H9 (cell line): ENCODE results near the gene IER3. TPM values are rescaled to one million over a fixed set of nuclear protein-coding genes. Genes with fewer than 3 reads are reported as not detected.

Experiments used
- DNase-seq: peaks from one replicate; pipeline ENCODE4 v3.0.0-alpha.2; 2017
- H2AFZ ChIP-seq: one replicate; pipeline ENCODE4 v1.6.1; 2013; ENCODE audit warnings: mild to moderate bottlenecking, low read length, control low read depth, moderate library complexity
- H2AK5ac ChIP-seq: 2 replicates; pipeline ENCODE4 v1.6.1; 2013; ENCODE audit warnings: low read length, control low read depth, mixed read lengths; ENCODE audit not compliant: insufficient read length
- H2BK120ac ChIP-seq: one replicate; pipeline ENCODE4 v1.6.1; 2013; ENCODE audit warnings: low read depth, mild to moderate bottlenecking, low read length, control low read depth, inconsistent platforms; ENCODE audit not compliant: poor library complexity, severe bottlenecking
- H2BK12ac ChIP-seq: 2 replicates; pipeline ENCODE4 v1.6.1; 2013; ENCODE audit warnings: low read length, control low read depth, mixed read lengths, low read depth; ENCODE audit not compliant: insufficient read length
- H2BK15ac ChIP-seq: 2 replicates; pipeline ENCODE4 v1.6.1; 2013; ENCODE audit warnings: low read depth, low read length, control low read depth
- H2BK20ac ChIP-seq: one replicate; pipeline ENCODE4 v1.6.1; 2013; ENCODE audit warnings: low read depth, mild to moderate bottlenecking, low read length, control low read depth, inconsistent platforms; ENCODE audit not compliant: poor library complexity, severe bottlenecking
- H2BK5ac ChIP-seq: 2 replicates; pipeline ENCODE4 v1.6.1; 2013; ENCODE audit warnings: low read length, control low read depth, mixed read lengths; ENCODE audit not compliant: insufficient read length
- H3K14ac ChIP-seq: 2 replicates; pipeline ENCODE4 v1.6.1; 2013; ENCODE audit warnings: low read length, control low read depth; ENCODE audit not compliant: insufficient read depth
- H3K18ac ChIP-seq: 2 replicates; pipeline ENCODE4 v1.6.1; 2013; ENCODE audit warnings: low read depth, mild to moderate bottlenecking, mixed read lengths, low read length, control low read depth; ENCODE audit not compliant: insufficient read length
- H3K23ac ChIP-seq: 2 replicates; pipeline ENCODE4 v1.6.1; 2013; ENCODE audit warnings: low read length, control low read depth, mixed read lengths, low read depth; ENCODE audit not compliant: insufficient read length
- H3K23me2 ChIP-seq: 2 replicates; pipeline ENCODE4 v1.6.1; 2013; ENCODE audit warnings: low read depth, mild to moderate bottlenecking, mixed read lengths, low read length, control low read depth; ENCODE audit not compliant: insufficient read length, poor library complexity, severe bottlenecking
- H3K27ac ChIP-seq: 2 replicates; pipeline ENCODE4 v1.5.1; 2013; ENCODE audit warnings: low read length, control low read depth, mixed read lengths, low read depth; ENCODE audit not compliant: insufficient read length
- H3K27me3 ChIP-seq: 2 replicates; pipeline ENCODE4 v1.6.1; 2013; ENCODE audit warnings: low read length, control low read depth, inconsistent platforms; ENCODE audit not compliant: insufficient read depth
- H3K4ac ChIP-seq: 2 replicates; pipeline ENCODE4 v1.6.1; 2013; ENCODE audit warnings: low read depth, mild to moderate bottlenecking, control low read depth, inconsistent platforms, low read length, moderate library complexity
- H3K4me1 ChIP-seq: 2 replicates; pipeline ENCODE4 v1.6.1; 2013; ENCODE audit warnings: low read length, control low read depth, inconsistent platforms; ENCODE audit not compliant: insufficient read depth
- H3K4me2 ChIP-seq: 2 replicates; pipeline ENCODE4 v1.6.1; 2013; ENCODE audit warnings: low read length, control low read depth, mixed read lengths; ENCODE audit not compliant: insufficient read length, insufficient read depth
- H3K56ac ChIP-seq: 2 replicates; pipeline ENCODE4 v1.6.1; 2013; ENCODE audit warnings: low read depth, mild to moderate bottlenecking, mixed read lengths, low read length, control low read depth; ENCODE audit not compliant: insufficient read length
- H3K79me1 ChIP-seq: 2 replicates; pipeline ENCODE4 v1.6.1; 2013; ENCODE audit warnings: low read depth, mild to moderate bottlenecking, moderate library complexity, low read length, control low read depth, inconsistent platforms; ENCODE audit not compliant: insufficient read depth, poor library complexity, severe bottlenecking
- H3K79me2 ChIP-seq: 2 replicates; pipeline ENCODE4 v1.6.1; 2013; ENCODE audit warnings: low read length, control low read depth, inconsistent platforms; ENCODE audit not compliant: insufficient read depth
- H3K9ac ChIP-seq: 2 replicates; pipeline ENCODE4 v1.6.1; 2013; ENCODE audit warnings: low read length, control low read depth, mixed read lengths; ENCODE audit not compliant: insufficient read length; ENCODE audit errors: extremely low read depth
- H3K9me3 ChIP-seq: one replicate; pipeline ENCODE4 v1.6.1; 2013; ENCODE audit warnings: low read depth, low read length, inconsistent platforms; ENCODE audit not compliant: control insufficient read depth
- H3T11ph ChIP-seq: one replicate; pipeline ENCODE4 v1.6.1; 2013; ENCODE audit warnings: mild to moderate bottlenecking, low read length, control low read depth, inconsistent platforms
- H4K20me1 ChIP-seq: one replicate; pipeline ENCODE4 v1.6.1; 2013; ENCODE audit not compliant: control insufficient read depth, insufficient read length, insufficient read depth
- H4K5ac ChIP-seq: 2 replicates; pipeline ENCODE4 v1.6.1; 2013; ENCODE audit warnings: low read depth, mild to moderate bottlenecking, mixed read lengths, low read length, control low read depth; ENCODE audit not compliant: insufficient read length
- H4K8ac ChIP-seq: replicated peaks from 2 replicates; pipeline ENCODE4 v1.6.1; 2013; ENCODE audit warnings: low read length, control low read depth, mixed read lengths, low read depth; ENCODE audit not compliant: insufficient read length
- H4K91ac ChIP-seq: 2 replicates; pipeline ENCODE4 v1.6.1; 2013; ENCODE audit warnings: low read depth, mild to moderate bottlenecking, moderate library complexity, mixed read lengths, low read length, control low read depth; ENCODE audit not compliant: insufficient read length
- H3K27ac Mint-ChIP-seq, 3 experiments: 2 replicates in 2 of 3; 3 replicates in 1 of 3; pipeline ENCODE4 v1.8.0; 2020 to 2021; ENCODE audit warnings: mixed read lengths in 3 of 3, mild to moderate bottlenecking in 1 of 3, moderate library complexity in 1 of 3
- H3K27me3 Mint-ChIP-seq: 2 replicates; pipeline ENCODE4 v1.8.0; 2021; ENCODE audit warnings: low read depth, mild to moderate bottlenecking, moderate library complexity, mixed read lengths
- H3K36me3 Mint-ChIP-seq, 3 experiments: 2 replicates in 2 of 3; 3 replicates in 1 of 3; pipeline ENCODE4 v1.8.0; 2020 to 2021; ENCODE audit warnings: low read depth in 3 of 3, mixed read lengths in 3 of 3; ENCODE audit not compliant: insufficient read depth in 1 of 3
- H3K4me1 Mint-ChIP-seq, 2 experiments: 2 replicates each; pipeline ENCODE4 v1.8.0; 2020; ENCODE audit warnings: mixed read lengths in 2 of 2
- H3K4me3 Mint-ChIP-seq, 2 experiments: 2 replicates in 1 of 2; 3 replicates in 1 of 2; pipeline ENCODE4 v1.8.0; 2020 to 2021; ENCODE audit warnings: mild to moderate bottlenecking in 2 of 2, mixed read lengths in 2 of 2, moderate library complexity in 1 of 2
- H3K9me3 Mint-ChIP-seq, 2 experiments: 2 replicates in 1 of 2; 3 replicates in 1 of 2; pipeline ENCODE4 v1.8.0; 2020; ENCODE audit warnings: mild to moderate bottlenecking in 2 of 2, mixed read lengths in 2 of 2, moderate library complexity in 1 of 2
- WGBS: extraction: QIAGEN DNeasy Blood & Tissue Kit; methylation state at CpG from one replicate; pipeline ENCODE4 v1.1.7; 2013; ENCODE audit warnings: missing lambda C conversion rate, low lambda C conversion rate, mixed read lengths; ENCODE audit not compliant: insufficient read length; ENCODE audit errors: extremely low coverage; 5-methylcytosine and 5-hydroxymethylcytosine counted together
- total RNA-seq: library from RNA; stranded (reverse); gene quantifications from 2 replicates; pipeline ENCODE4 v1.2.1, GENCODE V29; 2021
- TF ChIP-seq, protein P1 (sequence below): fragments of 200-600 bp; sonication (generic); conservative IDR thresholded peaks from 3 replicates; pipeline ENCODE4 v1.8.0; 2021; ENCODE audit warnings: antibody characterized with exemption, mild to moderate bottlenecking

Gene IER3
- total RNA-seq, 1 experiment from 2014 or later: 43.5 TPM

DNA sequence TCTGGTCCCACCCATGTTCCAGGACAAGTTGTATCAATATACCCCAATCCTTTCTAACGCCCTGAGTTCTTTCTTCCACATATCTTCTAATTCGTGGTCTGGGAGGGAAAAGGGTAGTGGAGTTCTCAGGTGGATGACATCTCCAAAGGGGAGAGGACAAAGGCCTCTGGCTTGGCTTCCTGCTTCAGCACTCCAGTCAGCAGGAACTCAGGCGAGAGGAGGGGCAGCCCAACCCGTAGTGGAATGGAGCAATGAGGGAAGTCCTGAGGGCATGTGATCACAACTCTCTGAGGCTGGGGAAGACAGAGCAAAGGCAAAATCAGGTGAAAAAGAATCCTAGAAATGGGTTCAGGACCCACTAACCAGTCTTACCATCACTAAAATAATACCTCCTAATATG lies 44.0 kb downstream of the IER3 start:
- no CpG with 5 or more reads among the region's 4 CpGs for WGBS
- Histone ChIP-seq H4K8ac (no peak overlapping the region), H3K14ac (no peak overlapping the region), H3K4ac (no peak overlapping the region), H3K27me3 (no peaks in the 10 kb centered on the region), H3K23ac (no peak overlapping the region), H2BK5ac (no peak overlapping the region), H3K56ac (no peak overlapping the region), H3K9me3 (no peaks in the 10 kb centered on the region), H3K23me2 (no peaks in the 10 kb centered on the region), H2AK5ac (no peak overlapping the region), H2BK20ac (no peak overlapping the region), H3K79me2 (no peaks in the 10 kb centered on the region), H3K79me1 (no peaks in the 10 kb centered on the region), H3K9ac (no peak overlapping the region), H3K4me1 (0 out of 2 replicates have a peak, but pooled peaks cover 2% of the 10 kb centered on the region), H2BK12ac (no peak overlapping the region), H4K5ac (no peak overlapping the region), H3K18ac (no peak overlapping the region), H3K4me2 (no peak overlapping the region), H3T11ph (no peak overlapping the region), H2AFZ (no peak overlapping the region), H3K27ac (no peak overlapping the region), H4K91ac (no peak overlapping the region), H4K20me1 (no peaks in the 10 kb centered on the region), H2BK15ac (no peak overlapping the region), H2BK120ac (no peak overlapping the region)
- no peak overlapping the region for H3K4me3 Mint-ChIP-seq
- no peaks in the 10 kb centered on the region for H3K27me3 Mint-ChIP-seq
- TF ChIP-seq, protein P1, sequence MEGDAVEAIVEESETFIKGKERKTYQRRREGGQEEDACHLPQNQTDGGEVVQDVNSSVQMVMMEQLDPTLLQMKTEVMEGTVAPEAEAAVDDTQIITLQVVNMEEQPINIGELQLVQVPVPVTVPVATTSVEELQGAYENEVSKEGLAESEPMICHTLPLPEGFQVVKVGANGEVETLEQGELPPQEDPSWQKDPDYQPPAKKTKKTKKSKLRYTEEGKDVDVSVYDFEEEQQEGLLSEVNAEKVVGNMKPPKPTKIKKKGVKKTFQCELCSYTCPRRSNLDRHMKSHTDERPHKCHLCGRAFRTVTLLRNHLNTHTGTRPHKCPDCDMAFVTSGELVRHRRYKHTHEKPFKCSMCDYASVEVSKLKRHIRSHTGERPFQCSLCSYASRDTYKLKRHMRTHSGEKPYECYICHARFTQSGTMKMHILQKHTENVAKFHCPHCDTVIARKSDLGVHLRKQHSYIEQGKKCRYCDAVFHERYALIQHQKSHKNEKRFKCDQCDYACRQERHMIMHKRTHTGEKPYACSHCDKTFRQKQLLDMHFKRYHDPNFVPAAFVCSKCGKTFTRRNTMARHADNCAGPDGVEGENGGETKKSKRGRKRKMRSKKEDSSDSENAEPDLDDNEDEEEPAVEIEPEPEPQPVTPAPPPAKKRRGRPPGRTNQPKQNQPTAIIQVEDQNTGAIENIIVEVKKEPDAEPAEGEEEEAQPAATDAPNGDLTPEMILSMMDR: no peak
- H3K4me1 Mint-ChIP-seq: peaks cover 0 to 4% of the 10 kb centered on the region in 2 experiments; a peak in 2 of 4 replicates
- peak overlapping the region in 1 of 3 experiments; percentile 25; a peak in 1 of 7 replicates for H3K27ac Mint-ChIP-seq
- peaks cover 35 to 56% (median 52%) of the 10 kb centered on the region in 3 experiments; a peak in 6 of 7 replicates for H3K36me3 Mint-ChIP-seq
- DNase-seq: peak; percentile 76
- no peaks in the 10 kb centered on the region for H3K9me3 Mint-ChIP-seq
